ENCODE measurements around the gene CCDC40. TPM values are rescaled to one million over a fixed set of nuclear protein-coding genes. Genes with fewer than 3 reads are reported as not detected.
A peak's percentile ranks its signal among the peaks of the same experiment; 100 is the strongest.

The CCDC40 gene
- total RNA-seq, 4 donors from 2014 or later, result 3.5 to 8.8 (median 5.3) TPM

GRCh38 chr17:80024206-80024972, 12.1 kb upstream of the CCDC40 start:
- no peak for DNase-seq (ENCODE audit: low spot score)
- TF ChIP-seq CTCF (IDR thresholded peaks at IDR 0.05), result no peak
- ATAC-seq (ENCODE audit: low FRiP score), result peak; percentile 34

- no peak for DNase-seq (ENCODE audit: low spot score)
- no peak for ATAC-seq (ENCODE audit: low FRiP score)
- no peak for TF ChIP-seq CTCF (IDR thresholded peaks at IDR 0.05)
These were observed 11.3 kb upstream of the CCDC40 start for GRCh38 chr17:80025140-80025539.

GRCh38 chr17:80025796-80026195, 10.6 kb upstream of the CCDC40 start:
- no peak for DNase-seq (ENCODE audit: low spot score)
- TF ChIP-seq CTCF (IDR thresholded peaks at IDR 0.05), result no peak
- no peak for ATAC-seq (ENCODE audit: low FRiP score)

GRCh38 chr17:80026359-80027042, 9.9 kb upstream of the CCDC40 start:
- ATAC-seq (ENCODE audit: low FRiP score), result no peak
- DNase-seq (ENCODE audit: low spot score), result no peak
- no peak for TF ChIP-seq CTCF (IDR thresholded peaks at IDR 0.05)

GRCh38 chr17:80027043-80027435, 9.4 kb upstream of the CCDC40 start:
- ATAC-seq (ENCODE audit: low FRiP score), result no peak
- DNase-seq (ENCODE audit: low spot score), result no peak
- no peak for TF ChIP-seq CTCF (IDR thresholded peaks at IDR 0.05)

- DNase-seq (ENCODE audit: low spot score) (no peak), ATAC-seq (ENCODE audit: low FRiP score) (no peak)
These were observed 8.4 kb upstream of the CCDC40 start for GRCh38 chr17:80028030-80028429.

More at GRCh38 chr17:80028030-80028429, 8.4 kb upstream of the CCDC40 start:
- TF ChIP-seq CTCF (IDR thresholded peaks at IDR 0.05), result no peak
